BLaER1 (cell line): ENCODE data around the gene CD164.
A peak's percentile ranks its signal among the peaks of the same experiment; 100 is the strongest.

Source experiments
- H3K27ac ChIP-seq: shearing (Covaris generic); formaldehyde crosslinking; 2 replicates; pipeline ENCODE4 v1.8.1; 2022
- H3K27me3 ChIP-seq: shearing (Covaris generic); formaldehyde crosslinking; 2 replicates; pipeline ENCODE4 v1.8.1; 2022
- H3K36me3 ChIP-seq: shearing (Covaris generic); formaldehyde crosslinking; 2 replicates; pipeline ENCODE4 v1.8.1; 2022
- H3K4me1 ChIP-seq: shearing (Covaris generic); formaldehyde crosslinking; 2 replicates; pipeline ENCODE4 v1.8.1; 2022
- H3K4me2 ChIP-seq: shearing (Covaris generic); formaldehyde crosslinking; 2 replicates; pipeline ENCODE4 v1.8.1; 2022
- H3K4me3 ChIP-seq: shearing (Covaris generic); formaldehyde crosslinking; 2 replicates; pipeline ENCODE4 v1.8.1; 2022
- H3K9ac ChIP-seq: shearing (Covaris generic); formaldehyde crosslinking; 2 replicates; pipeline ENCODE4 v1.8.1; 2022
- H3K9me3 ChIP-seq: shearing (Covaris generic); formaldehyde crosslinking; 2 replicates; pipeline ENCODE4 v1.8.1; 2022
- H4K20me1 ChIP-seq: shearing (Covaris generic); formaldehyde crosslinking; 2 replicates; pipeline ENCODE4 v1.8.1; 2022
- Cebpa-rat ChIP-seq: shearing (Covaris generic); IDR thresholded peaks from 2 replicates; pipeline ENCODE4 v1.8.1; 2022

CD164 gene

GRCh38 chr6:109381747-109382575, at the start of gene CD164:
CD164 (minus strand) TSS chr6:109382467; CDS start chr6:109382378, 89 bp downstream.
- H3K9me3 ChIP-seq: no peaks in the 10 kb centered on the region
- H3K27ac ChIP-seq: peak within 1 kb of the TSS; percentile 100
- H3K4me2 ChIP-seq: peak within 1 kb of the TSS; percentile 87
- peaks cover 35% of the 10 kb centered on the region for H3K4me1 ChIP-seq
- TF ChIP-seq Cebpa-rat: no peak
- peaks cover 46% of the 10 kb centered on the region for H4K20me1 ChIP-seq
- H3K36me3 ChIP-seq: peaks cover 24% of the 10 kb centered on the region
- H3K4me3 ChIP-seq: peak within 1 kb of the TSS; percentile 93
- peak within 1 kb of the TSS; percentile 99 for H3K9ac ChIP-seq
- H3K27me3 ChIP-seq: no peaks in the 10 kb centered on the region

- Histone ChIP-seq H4K20me1 (no peaks in the 10 kb centered on the region), H3K4me2 (no peak overlapping the region), H3K4me3 (no peak overlapping the region), H3K36me3 (no peaks in the 10 kb centered on the region), H3K9ac (no peak overlapping the region), H3K27ac (no peak overlapping the region), H3K27me3 (no peaks in the 10 kb centered on the region), H3K9me3 (no peaks in the 10 kb centered on the region), H3K4me1 (peaks cover 33% of the 10 kb centered on the region)
- no peak for TF ChIP-seq Cebpa-rat
Measured at GRCh38 chr6:109429496-109429895, 47.2 kb upstream of the CD164 start.

DNA sequence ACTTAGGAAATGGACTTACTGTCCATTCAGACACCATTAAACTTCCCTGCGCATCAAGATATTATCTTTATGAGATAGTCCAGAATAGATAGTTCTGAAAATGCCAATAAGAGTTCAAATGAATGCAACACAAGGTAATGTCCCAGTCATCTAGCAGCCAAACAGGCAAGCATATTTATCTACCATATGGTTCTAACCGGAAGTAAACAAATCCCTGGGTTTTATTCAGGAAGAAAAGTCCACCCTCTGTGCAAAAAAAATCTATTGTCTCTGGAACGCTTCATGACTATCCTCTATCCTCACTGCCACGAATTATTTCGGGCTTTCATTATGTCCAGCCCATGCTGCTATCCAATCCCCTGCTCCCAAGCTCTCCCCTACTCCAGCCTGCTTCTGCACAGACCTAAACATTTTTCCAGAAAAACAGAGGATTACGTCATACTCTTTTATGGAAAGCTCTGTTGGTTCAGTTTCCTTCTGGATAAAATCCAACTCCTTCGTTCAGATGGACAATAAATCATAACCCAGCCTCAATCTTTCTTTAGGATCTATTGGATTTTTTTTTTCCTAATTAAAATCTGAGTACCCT, 46.7 kb upstream of the CD164 start:
- H3K36me3 ChIP-seq: no peaks in the 10 kb centered on the region
- no peak overlapping the region for H3K27ac ChIP-seq
- no peaks in the 10 kb centered on the region for H3K9me3 ChIP-seq
- no peak overlapping the region for H3K4me3 ChIP-seq
- H4K20me1 ChIP-seq: no peaks in the 10 kb centered on the region
- TF ChIP-seq Cebpa-rat: peak; percentile 32; the same call in 1 of the 2 replicates
- no peak overlapping the region for H3K9ac ChIP-seq
- no peak overlapping the region for H3K4me2 ChIP-seq
- no peaks in the 10 kb centered on the region for H3K27me3 ChIP-seq
- peaks cover 34% of the 10 kb centered on the region for H3K4me1 ChIP-seq

DNA sequence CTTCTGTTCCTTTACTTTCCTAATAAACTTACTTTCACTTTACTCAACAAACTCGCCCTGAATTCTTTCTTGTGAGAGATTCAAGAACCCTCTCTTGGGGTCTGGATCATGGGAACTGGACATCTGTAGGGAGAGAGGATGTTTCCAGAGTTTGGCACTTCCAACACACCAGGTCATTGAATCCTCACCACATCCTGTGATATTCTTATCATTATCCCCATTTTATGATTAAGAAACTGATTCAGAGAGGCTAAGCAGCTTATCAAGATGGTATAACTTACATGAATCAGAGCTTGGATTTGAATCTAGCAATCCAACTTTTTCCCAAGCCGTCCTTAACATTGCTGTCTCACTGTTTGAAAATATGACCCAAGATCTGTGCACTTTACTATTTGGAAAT, 42.7 kb upstream of the CD164 start:
- Histone ChIP-seq H3K4me1 (peaks cover 29% of the 10 kb centered on the region), H3K27ac (0 out of 2 replicates have a peak overlapping the region, but pooled peaks have one; percentile 5), H4K20me1 (no peaks in the 10 kb centered on the region), H3K36me3 (no peaks in the 10 kb centered on the region), H3K4me2 (peak overlapping the region; percentile 75), H3K27me3 (no peaks in the 10 kb centered on the region), H3K9me3 (no peaks in the 10 kb centered on the region), H3K4me3 (no peak overlapping the region), H3K9ac (no peak overlapping the region)
- TF ChIP-seq Cebpa-rat: no peak

DNA sequence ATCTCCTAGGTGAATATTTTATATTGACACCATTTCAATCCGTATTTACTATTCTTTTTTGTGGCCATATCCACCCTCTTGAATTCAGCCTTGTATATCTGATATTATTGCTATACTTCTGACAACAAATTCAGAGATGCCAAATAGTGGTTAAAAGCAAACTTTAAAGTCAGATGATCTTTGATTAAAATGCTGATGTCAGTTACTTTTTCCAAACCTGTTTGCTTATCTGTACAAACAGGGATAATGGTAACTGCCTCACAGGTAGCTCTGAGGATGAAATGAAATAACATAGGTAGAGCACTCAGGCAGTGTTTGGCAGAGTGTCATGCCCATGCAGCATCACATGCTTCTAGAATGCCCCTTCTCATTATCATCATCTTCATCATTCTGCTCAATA, 38.9 kb upstream of the CD164 start:
- Histone ChIP-seq H3K9ac (no peak overlapping the region), H4K20me1 (no peaks in the 10 kb centered on the region), H3K9me3 (no peaks in the 10 kb centered on the region), H3K27ac (no peak overlapping the region), H3K4me1 (peaks cover 29% of the 10 kb centered on the region), H3K27me3 (no peaks in the 10 kb centered on the region), H3K4me2 (no peak overlapping the region), H3K4me3 (no peak overlapping the region), H3K36me3 (no peaks in the 10 kb centered on the region)
- TF ChIP-seq Cebpa-rat: no peak

DNA sequence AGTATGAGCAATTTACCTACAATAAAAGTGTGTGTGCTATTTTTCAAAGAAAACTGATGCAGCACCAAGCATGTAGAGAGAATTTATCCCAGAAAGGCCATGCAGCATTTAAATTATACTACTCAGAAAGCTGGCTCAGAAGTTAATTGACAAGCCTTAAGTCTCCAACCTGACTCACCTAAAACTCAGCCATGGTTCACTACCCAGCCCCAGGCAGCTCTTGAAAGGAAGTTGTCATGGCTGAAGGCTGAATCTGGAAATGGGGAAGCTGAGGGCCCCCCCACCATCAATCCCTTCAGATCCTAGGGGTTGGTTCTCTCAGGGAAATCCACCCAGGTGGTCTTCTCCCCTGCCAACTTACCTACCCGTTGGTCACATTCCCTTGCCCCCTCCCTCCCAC, 38.5 kb upstream of the CD164 start:
- TF ChIP-seq Cebpa-rat: no peak
- Histone ChIP-seq H3K9ac (no peak overlapping the region), H3K27ac (no peak overlapping the region)

GRCh38 chr6:109417646-109418045, 35.4 kb upstream of the CD164 start:
- no peaks in the 10 kb centered on the region for H3K27me3 ChIP-seq
- no peak overlapping the region for H3K27ac ChIP-seq
- H3K4me1 ChIP-seq: peaks cover 6% of the 10 kb centered on the region; the same call in 1 of the 2 replicates
- peaks cover 5% of the 10 kb centered on the region for H3K9me3 ChIP-seq
- H3K36me3 ChIP-seq: no peaks in the 10 kb centered on the region
- TF ChIP-seq Cebpa-rat: peak; percentile 17; the same call in 1 of the 2 replicates
- no peak overlapping the region for H3K4me3 ChIP-seq
- H3K4me2 ChIP-seq: no peak overlapping the region
- no peak overlapping the region for H3K9ac ChIP-seq
- no peaks in the 10 kb centered on the region for H4K20me1 ChIP-seq

More for the DNA sequence above, 38.5 kb upstream of the CD164 start:
- no peaks in the 10 kb centered on the region for H3K9me3 ChIP-seq
- no peak overlapping the region for H3K4me3 ChIP-seq
- no peaks in the 10 kb centered on the region for H3K27me3 ChIP-seq
- no peak overlapping the region for H3K4me2 ChIP-seq
- peaks cover 29% of the 10 kb centered on the region for H3K4me1 ChIP-seq
- H3K36me3 ChIP-seq: no peaks in the 10 kb centered on the region
- no peaks in the 10 kb centered on the region for H4K20me1 ChIP-seq

GRCh38 chr6:109411034-109411433, 28.8 kb upstream of the CD164 start:
- no peaks in the 10 kb centered on the region for H3K36me3 ChIP-seq
- H3K4me3 ChIP-seq: no peak overlapping the region
- H3K4me2 ChIP-seq: no peak overlapping the region
- TF ChIP-seq Cebpa-rat: no peak
- no peaks in the 10 kb centered on the region for H3K4me1 ChIP-seq
- no peak overlapping the region for H3K27ac ChIP-seq
- peaks cover 5% of the 10 kb centered on the region for H3K9me3 ChIP-seq
- no peak overlapping the region for H3K9ac ChIP-seq
- no peaks in the 10 kb centered on the region for H4K20me1 ChIP-seq
- no peaks in the 10 kb centered on the region for H3K27me3 ChIP-seq

DNA sequence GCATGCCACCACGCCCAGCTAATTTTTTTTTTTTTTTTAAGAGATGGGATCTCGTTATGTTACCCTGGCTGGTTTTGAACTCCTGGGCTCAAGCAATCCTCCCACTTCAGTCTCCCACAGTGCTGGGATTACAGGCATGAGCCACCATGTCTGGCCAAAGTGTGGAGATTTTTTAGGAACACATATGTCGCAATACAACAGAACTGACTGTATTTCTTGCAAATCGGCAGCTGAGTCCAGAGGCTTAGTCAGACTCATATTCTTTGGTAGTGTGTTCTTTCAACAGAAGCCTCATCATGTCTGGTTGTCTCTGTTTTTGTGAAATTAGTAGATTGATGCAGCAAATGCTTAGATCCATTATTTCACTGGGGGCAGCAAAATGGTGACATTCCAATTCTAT, 23.9 kb upstream of the CD164 start:
- Histone ChIP-seq H3K9me3 (no peaks in the 10 kb centered on the region), H3K4me2 (no peak overlapping the region), H3K27me3 (no peaks in the 10 kb centered on the region), H3K4me3 (no peak overlapping the region), H3K4me1 (no peaks in the 10 kb centered on the region), H3K36me3 (no peaks in the 10 kb centered on the region), H3K27ac (no peak overlapping the region), H4K20me1 (no peaks in the 10 kb centered on the region), H3K9ac (no peak overlapping the region)
- 0 out of 2 replicates have a peak, but pooled peaks have one; percentile 71 for TF ChIP-seq Cebpa-rat

DNA sequence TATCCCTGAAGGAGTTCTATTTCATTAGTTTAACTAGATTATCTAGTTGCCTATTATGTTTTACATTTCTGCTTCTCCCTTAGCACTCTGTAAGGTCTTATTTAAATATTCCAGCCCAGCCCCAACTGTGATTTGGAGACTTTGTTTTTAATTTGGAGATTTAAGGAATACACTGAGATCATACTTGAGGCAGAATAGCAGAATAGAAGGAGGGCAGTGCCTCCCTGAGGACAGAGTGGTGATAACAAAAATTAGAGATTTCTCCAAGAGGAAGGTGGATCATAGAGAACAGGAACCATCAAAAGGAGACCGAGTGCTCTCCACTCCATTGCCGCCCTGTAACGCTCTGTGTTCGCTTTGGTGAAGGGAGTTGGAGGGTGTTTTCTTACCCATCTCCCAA, 14.8 kb upstream of the CD164 start:
- Histone ChIP-seq H4K20me1 (no peaks in the 10 kb centered on the region), H3K36me3 (no peaks in the 10 kb centered on the region), H3K4me1 (no peaks in the 10 kb centered on the region), H3K27me3 (no peaks in the 10 kb centered on the region), H3K4me3 (no peak overlapping the region), H3K27ac (no peak overlapping the region), H3K9ac (no peak overlapping the region), H3K4me2 (no peak overlapping the region), H3K9me3 (no peaks in the 10 kb centered on the region)
- no peak for TF ChIP-seq Cebpa-rat
